ENCODE results near the gene WDR82.
A peak's percentile ranks its signal among the peaks of the same experiment; 100 is the strongest.

Gene WDR82

DNA sequence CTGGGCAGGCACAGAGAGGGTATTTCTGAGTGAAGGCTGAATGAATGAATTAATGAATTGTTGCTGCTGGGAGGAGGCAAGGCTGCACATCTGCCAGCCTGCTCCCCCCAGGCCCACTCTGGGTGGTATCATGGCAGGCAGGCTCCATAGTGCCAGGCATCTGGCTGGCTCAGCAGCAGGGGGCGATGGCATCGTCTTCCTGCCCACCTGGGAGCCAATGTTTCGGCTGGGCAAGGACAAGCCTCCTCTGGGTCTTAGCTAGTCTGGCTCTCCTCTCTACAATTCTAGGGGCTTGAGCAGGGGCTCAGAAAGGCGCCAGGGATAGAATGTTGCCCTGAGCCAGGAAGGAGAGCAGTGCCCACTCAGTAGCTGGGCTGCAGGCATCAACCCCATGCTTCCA, 51.3 kb downstream of the WDR82 start:
- no peak for DNase-seq

- no peak for DNase-seq
Measured at GRCh38 chr3:52226229-52226817, 52.1 kb downstream of the WDR82 start.

GRCh38 chr3:52225452-52226228, 52.8 kb downstream of the WDR82 start, which contains the start of gene TLR9:
Gene TLR9 (minus strand): TSS chr3:52225645. CDS start chr3:52225529, 116 bp downstream.
- no peak for DNase-seq

- DNase-seq = no peak
Measured at GRCh38 chr3:52223449-52224408, 54.7 kb downstream of the WDR82 start.

- DNase-seq = no peak
Measured at GRCh38 chr3:52222319-52223221, 55.9 kb downstream of the WDR82 start.

- DNase-seq = peak in 2 of 51 donors; percentile 12 to 17
Measured at GRCh38 chr3:52221563-52222318, 56.7 kb downstream of the WDR82 start.

GRCh38 chr3:52221141-52221562, 57.3 kb downstream of the WDR82 start:
- DNase-seq = no peak

- DNase-seq = peak in 48 of 51 donors; percentile 21 to 87 (median 64)
Measured at GRCh38 chr3:52220380-52221026, 57.9 kb downstream of the WDR82 start.

DNA sequence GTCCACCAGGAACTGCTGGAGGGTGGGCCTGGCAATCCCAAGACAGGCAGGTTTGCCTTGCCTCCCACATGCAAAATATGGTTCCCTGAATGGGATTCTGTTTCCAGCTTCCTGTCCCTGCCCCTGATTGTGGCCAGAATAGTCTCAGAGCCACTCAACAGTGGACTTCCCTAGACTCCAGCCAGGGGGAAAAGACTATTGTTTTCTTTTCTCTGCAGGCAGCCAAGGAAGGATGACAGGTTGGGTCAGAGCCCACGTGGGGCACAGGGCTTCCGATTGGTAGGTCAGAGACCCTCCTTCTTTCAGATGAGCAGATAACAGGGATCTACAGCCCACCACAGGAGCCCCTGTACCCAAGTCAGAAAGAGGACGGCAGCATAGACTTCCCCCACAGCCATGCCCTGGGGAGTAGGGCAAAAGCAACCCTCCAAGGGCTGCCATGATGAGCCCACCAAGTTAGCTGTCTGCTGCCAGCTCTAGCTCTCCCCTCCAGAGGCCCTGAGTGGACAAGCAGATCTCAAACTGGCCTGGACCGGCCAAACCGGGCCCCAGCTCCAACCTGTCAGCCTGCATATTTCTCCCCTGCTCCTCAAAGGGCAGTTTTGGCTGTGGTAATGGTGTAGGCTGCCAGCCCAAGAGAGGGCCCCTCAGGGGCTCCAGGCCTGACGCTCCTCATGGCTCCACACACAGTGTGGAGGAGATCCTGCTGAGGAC, 59.4 kb downstream of the WDR82 start:
- DNase-seq = no peak

DNA sequence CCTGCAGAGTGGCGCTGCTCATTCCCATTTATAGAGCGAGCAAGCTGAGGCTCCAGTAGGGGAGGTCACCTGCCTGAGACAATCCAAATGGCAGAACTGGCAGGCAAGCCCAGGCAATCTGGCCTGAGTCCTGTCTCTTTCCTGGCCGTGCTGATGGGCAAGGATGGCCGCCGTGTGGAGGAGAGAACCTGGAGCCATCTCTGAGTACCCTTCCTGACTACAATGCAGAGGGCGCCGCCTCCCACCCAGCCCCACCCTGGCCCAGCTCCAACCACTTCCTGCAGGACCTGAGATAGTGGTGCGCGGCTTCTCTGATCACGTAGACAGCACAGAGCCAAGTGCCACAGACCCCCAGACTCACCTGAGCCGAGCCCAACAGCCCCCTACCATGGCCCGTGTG, 60.0 kb downstream of the WDR82 start:
- no peak for DNase-seq

- no peak for DNase-seq
Measured at GRCh38 chr3:52218026-52218425, 60.4 kb downstream of the WDR82 start.

- no peak for DNase-seq
Measured at GRCh38 chr3:52217409-52217805, 61.0 kb downstream of the WDR82 start.

GRCh38 chr3:52216585-52217408, 61.7 kb downstream of the WDR82 start:
- no peak for DNase-seq

GRCh38 chr3:52215351-52215750, 63.1 kb downstream of the WDR82 start:
- no peak for DNase-seq

GRCh38 chr3:52213901-52214300, 64.5 kb downstream of the WDR82 start:
- no peak for DNase-seq

- DNase-seq = no peak
Measured at GRCh38 chr3:52213005-52213404, 65.4 kb downstream of the WDR82 start.

GRCh38 chr3:52211268-52211891, 67.1 kb downstream of the WDR82 start:
- no peak for DNase-seq

Data from hypothalamus (tissue), 51 donors.